HL-60 (cell line): ENCODE data around the gene FERMT2.
A peak's percentile ranks its signal among the peaks of the same experiment; 100 is the strongest.

Experiments used
- DNase-seq, 2 experiments: peaks; one replicate each; pipeline ENCODE4 v3.0.0-alpha.2; 2010 to 2020; ENCODE audit warnings: low read depth in 1 of 2, low spot score in 1 of 2
- H3K27ac ChIP-seq: fragments of 250-450 bp; sonication (Bioruptor Pico); replicated peaks from 2 replicates; pipeline ENCODE4 v1.5.1; 2020; ENCODE audit warnings: mild to moderate bottlenecking, moderate library complexity
- H3K27me3 ChIP-seq: fragments of 250-450 bp; sonication (Bioruptor Pico); 2 replicates; pipeline ENCODE4 v1.5.1; 2021; ENCODE audit warnings: mild to moderate bottlenecking, moderate library complexity; ENCODE audit not compliant: insufficient read depth, poor library complexity, severe bottlenecking
- H3K4me3 ChIP-seq: replicated peaks from 2 replicates; pipeline ENCODE4 v1.5.1; 2011; ENCODE audit warnings: mild to moderate bottlenecking, control low read depth, low read length; ENCODE audit not compliant: insufficient read depth
- CTCF ChIP-seq: IDR thresholded peaks from one replicate; pipeline ENCODE4 v1.5.1; 2011; ENCODE audit warnings: low read length, control low read depth, inconsistent platforms; ENCODE audit not compliant: insufficient read depth
- GABPA ChIP-seq: IDR thresholded peaks from 2 replicates; pipeline ENCODE4 v1.6.1; 2012; ENCODE audit warnings: low read depth
- POLR2AphosphoS5 ChIP-seq: IDR thresholded peaks from 2 replicates; pipeline ENCODE4 v1.6.1; 2012; ENCODE audit warnings: low read depth
- REST ChIP-seq: IDR thresholded peaks from 2 replicates; pipeline ENCODE4 v1.6.1; 2012; ENCODE audit warnings: low read depth; ENCODE audit not compliant: insufficient replicate concordance
- SPI1 ChIP-seq: IDR thresholded peaks from 2 replicates; pipeline ENCODE4 v1.6.1; 2012; ENCODE audit warnings: low read depth, mild to moderate bottlenecking, borderline replicate concordance

The FERMT2 gene

GRCh38 chr14:52974406-52974805 is 23.6 kb upstream of the FERMT2 start:
- H3K27me3 ChIP-seq: no peaks in the 10 kb centered on the region

GRCh38 chr14:52961060-52961639 is 10.3 kb upstream of the FERMT2 start:
- DNase-seq: peak in 1 of 2 experiments; percentile 36

More at GRCh38 chr14:52974406-52974805, 23.6 kb upstream of the FERMT2 start:
- Histone ChIP-seq H3K4me3 (no peak overlapping the region), H3K27ac (no peak overlapping the region)
- DNase-seq: no peak
- TF ChIP-seq GABPA (no peak), CTCF (no peak), SPI1 (no peak), POLR2AphosphoS5 (no peak), REST (no peak)

GRCh38 chr14:52960627-52961026 is 9.8 kb upstream of the FERMT2 start:
- TF ChIP-seq POLR2AphosphoS5: no peak
- no peak for TF ChIP-seq REST
- TF ChIP-seq GABPA: no peak
- TF ChIP-seq SPI1: no peak
- no peak for TF ChIP-seq CTCF
- peaks cover 6% of the 10 kb centered on the region for H3K27me3 ChIP-seq
- DNase-seq: no peak
- H3K27ac ChIP-seq: no peak overlapping the region
- no peak overlapping the region for H3K4me3 ChIP-seq

More at GRCh38 chr14:52961060-52961639, 10.3 kb upstream of the FERMT2 start:
- Histone ChIP-seq H3K4me3 (no peak overlapping the region), H3K27me3 (peaks cover 6% of the 10 kb centered on the region), H3K27ac (no peak overlapping the region)
- TF ChIP-seq GABPA (no peak), CTCF (peak; percentile 36)
